Stimulated activated CD8-positive, alpha-beta memory T cell treated with anti-CD3 and anti-CD28 coated beads, Interleukin-7, amount 100 ng/mL, for 4 hours (primary cell): Measurements from ENCODE around the gene LONP2.

ENCODE experiments used
- DNase-seq, 2 donors: peaks; one replicate each; pipeline ENCODE4 v3.0.0-alpha.2; 2020; ENCODE audit warnings: low read depth in 2 of 2

LONP2 gene, protein sequence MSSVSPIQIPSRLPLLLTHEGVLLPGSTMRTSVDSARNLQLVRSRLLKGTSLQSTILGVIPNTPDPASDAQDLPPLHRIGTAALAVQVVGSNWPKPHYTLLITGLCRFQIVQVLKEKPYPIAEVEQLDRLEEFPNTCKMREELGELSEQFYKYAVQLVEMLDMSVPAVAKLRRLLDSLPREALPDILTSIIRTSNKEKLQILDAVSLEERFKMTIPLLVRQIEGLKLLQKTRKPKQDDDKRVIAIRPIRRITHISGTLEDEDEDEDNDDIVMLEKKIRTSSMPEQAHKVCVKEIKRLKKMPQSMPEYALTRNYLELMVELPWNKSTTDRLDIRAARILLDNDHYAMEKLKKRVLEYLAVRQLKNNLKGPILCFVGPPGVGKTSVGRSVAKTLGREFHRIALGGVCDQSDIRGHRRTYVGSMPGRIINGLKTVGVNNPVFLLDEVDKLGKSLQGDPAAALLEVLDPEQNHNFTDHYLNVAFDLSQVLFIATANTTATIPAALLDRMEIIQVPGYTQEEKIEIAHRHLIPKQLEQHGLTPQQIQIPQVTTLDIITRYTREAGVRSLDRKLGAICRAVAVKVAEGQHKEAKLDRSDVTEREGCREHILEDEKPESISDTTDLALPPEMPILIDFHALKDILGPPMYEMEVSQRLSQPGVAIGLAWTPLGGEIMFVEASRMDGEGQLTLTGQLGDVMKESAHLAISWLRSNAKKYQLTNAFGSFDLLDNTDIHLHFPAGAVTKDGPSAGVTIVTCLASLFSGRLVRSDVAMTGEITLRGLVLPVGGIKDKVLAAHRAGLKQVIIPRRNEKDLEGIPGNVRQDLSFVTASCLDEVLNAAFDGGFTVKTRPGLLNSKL

GRCh38 chr16:48244080-48244862, at the start of gene LONP2:
LONP2 (plus strand) TSS chr16:48244300; CDS start chr16:48244389, 89 bp downstream.
- peak; percentile 85 for DNase-seq

- DNase-seq, result no peak
Measured at GRCh38 chr16:48194828-48195556, 49.1 kb upstream of the LONP2 start.

DNA sequence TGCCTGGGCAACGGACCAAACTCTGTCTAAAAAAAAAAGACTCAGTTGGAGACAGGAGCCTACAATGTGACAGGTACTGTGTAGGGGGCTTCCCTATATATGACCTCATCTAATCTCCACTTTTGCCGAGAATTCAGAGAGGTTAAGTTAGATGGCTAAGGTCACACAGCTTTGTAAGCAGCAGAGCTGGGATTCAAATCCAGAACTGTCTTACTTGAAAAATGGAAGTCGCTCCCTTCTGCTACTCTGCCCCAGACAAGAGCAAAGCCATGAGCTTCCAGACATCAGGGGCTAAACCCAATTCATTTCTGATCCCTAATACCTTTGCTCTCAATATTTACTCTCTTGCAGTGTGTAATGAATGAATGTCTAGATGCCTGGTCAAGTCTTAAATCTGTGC, 46.8 kb upstream of the LONP2 start:
- DNase-seq, result no peak

DNA sequence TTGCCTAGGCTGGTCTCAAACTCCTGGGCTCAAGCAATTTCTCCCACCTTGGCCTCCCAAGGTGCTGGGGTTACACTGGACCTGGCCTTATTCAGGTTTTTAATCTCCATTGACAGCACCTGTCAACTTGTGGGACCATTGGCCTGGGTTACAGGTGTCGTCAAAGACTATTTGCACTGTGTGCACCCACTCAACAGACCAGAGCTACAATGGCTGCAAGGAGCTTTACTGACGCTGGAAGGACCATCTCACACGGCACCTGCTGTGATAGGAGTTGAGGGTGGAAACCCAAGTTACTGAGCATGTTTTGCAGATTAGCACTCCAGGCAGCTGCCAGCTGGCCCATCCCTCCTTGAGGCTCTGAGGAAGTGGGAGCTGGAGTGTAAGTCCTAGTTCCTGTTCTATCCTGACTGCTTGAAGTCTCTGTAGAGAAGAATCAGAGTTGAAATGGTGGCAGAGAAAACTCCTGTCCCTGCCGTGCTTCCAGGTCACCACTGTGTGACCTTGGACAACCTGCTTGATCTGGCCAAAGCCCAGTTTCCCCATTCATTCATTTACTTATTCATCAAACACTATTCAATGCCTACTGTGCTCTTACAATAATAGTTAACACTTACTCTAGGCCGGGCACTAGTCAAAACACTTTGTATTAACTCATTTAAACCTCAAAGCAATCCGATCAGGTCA, 42.4 kb upstream of the LONP2 start:
- no peak for DNase-seq

DNA sequence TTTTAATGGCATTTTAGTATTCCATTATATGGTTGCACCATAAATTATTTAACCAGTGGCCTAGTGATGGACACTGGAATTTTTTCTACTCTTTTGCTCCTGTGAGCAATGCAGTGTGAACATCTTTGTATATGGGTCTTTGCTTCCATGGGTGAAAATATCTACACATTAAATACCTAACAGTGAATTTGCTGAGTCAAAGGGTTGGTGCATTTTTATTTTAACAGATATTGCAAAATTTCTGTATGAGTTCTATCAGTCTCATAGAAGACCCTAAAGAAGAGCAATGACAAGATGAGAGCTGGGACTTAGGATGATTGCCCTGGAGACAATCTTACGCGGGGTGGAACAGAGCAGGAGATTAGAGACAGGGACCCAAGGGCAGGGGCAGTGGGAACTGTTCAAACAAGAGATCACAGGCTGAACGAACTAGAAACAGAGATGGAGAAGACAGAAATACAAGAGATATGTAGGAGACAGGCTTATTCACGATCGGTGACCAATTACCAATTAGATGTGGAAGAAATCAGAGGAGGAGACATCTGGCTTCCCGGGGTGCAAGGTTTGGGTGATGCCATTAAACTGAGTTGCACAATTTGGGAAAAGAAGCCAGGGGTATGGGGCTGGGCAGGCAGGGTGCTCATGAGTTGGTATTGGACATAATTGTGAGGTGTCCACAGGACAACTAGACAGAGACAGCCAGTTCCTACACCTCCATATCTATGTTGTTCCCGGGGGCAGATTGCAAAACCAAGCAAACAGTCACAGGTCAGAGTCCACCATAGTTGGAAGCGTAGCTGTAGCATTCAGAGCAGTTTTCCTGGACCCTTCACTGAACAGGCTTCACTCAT, 39.9 kb upstream of the LONP2 start:
- DNase-seq, result no peak

DNA sequence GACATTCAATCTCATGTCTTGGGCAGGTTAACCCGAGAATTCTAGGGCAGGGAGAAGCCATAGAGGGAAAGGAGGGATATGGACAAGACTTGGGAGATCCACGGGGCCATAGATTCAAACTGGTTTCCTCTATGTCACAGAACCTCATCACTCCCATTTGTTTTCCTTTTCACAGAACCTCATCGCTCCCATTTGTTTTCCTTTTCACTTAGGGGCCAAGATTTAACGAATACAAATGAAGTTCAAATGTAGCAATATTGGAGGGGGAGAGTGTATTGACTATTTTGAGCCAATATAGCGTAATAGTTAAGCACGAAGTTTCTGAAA, 39.3 kb upstream of the LONP2 start:
- DNase-seq, result no peak

DNA sequence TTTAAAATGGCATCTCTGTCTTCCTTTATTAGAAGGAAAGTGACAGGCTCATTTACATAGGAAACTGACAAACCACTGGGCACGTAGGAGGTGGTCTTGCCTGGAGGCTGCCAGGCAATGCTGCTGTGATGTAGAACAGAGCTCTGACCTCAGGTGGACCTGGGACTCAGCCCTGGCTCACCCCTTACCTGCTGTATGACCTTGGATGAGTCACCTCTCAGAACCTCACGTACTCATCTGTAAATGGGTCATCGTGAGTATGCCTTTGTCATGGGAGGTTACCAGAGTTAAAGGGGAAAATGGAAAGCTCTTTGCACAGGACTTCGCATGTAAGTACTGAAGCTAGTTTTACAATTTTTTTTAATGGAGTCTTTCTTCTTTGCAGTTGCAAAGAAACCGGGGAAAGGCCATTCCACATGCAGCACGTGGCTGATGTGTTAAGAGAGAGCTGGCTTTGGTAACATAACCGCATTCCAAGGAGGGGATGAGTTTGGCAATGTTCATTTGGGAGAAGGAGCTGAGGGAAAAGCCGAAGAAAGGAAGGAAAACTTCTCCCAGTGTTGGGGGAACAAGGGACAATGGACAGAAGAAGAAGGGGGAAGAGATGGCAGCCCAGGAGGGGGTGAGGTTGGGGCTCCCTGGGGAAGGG, 37.4 kb upstream of the LONP2 start:
- no peak for DNase-seq

GRCh38 chr16:48210747-48211146, 33.4 kb upstream of the LONP2 start:
- no peak for DNase-seq

- no peak for DNase-seq
Measured at GRCh38 chr16:48212033-48212432, 32.1 kb upstream of the LONP2 start.

GRCh38 chr16:48215738-48216137, 28.4 kb upstream of the LONP2 start:
- DNase-seq, result no peak

- no peak for DNase-seq
Measured at GRCh38 chr16:48217708-48218107, 26.4 kb upstream of the LONP2 start.

GRCh38 chr16:48218473-48218872, 25.6 kb upstream of the LONP2 start:
- DNase-seq, result no peak

GRCh38 chr16:48220891-48221290, 23.2 kb upstream of the LONP2 start:
- DNase-seq, result no peak

DNA sequence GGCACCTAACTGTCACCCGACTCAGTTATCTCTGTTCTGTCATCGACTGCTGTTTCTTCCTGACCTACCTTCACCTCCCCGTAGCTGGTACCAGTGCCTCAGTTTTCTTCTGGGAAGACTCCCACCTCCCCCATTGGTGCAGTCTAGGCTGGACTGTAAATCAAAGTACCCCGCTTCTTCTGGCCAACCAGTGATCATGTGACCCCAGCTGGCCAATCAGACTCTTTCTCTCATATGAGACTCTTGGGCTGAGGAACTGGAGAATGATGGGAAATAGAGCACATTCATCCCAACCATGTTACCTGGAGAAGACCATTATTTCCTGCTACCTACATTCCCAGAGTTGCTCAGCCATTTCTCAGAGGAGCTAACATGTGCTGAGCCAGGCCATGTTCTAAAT, 20.6 kb upstream of the LONP2 start:
- DNase-seq, result no peak

GRCh38 chr16:48225456-48225855, 18.6 kb upstream of the LONP2 start:
- DNase-seq, result no peak

DNA sequence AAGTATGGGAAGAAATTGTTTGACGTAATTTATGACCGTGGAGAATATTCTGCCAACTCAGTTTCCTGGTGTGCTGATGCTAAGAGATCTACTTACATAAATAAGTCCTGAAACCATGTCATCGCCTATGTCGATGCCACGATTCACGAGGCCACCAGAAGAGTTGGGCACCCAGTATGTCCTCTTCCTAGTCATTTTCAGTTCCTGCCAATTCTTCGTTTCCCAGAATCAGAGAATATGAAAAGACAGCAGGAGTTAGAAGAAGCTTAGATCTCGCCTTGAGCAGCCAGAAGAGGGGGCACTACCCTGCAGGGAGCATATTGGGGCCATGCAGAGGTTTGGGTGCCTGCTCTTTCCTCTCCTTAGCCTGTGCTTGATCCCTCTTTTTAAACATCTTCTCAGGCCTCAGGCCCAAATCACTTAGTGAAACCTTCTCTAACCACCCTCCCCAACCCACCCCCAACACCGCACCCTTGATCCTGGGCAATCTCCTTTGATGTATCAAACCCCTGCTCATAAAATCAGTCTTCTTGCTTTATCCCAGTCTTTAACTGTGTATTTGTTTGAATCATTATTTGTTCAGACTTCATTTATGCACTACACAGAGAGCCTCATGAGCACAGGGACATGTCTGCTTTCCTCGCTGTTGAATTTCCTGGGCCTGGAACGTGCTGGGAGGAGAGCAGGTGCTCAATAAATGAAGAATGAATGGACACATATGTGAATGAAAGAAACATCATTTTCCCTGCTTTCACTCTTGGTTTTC, 12.2 kb upstream of the LONP2 start:
- no peak for DNase-seq

DNA sequence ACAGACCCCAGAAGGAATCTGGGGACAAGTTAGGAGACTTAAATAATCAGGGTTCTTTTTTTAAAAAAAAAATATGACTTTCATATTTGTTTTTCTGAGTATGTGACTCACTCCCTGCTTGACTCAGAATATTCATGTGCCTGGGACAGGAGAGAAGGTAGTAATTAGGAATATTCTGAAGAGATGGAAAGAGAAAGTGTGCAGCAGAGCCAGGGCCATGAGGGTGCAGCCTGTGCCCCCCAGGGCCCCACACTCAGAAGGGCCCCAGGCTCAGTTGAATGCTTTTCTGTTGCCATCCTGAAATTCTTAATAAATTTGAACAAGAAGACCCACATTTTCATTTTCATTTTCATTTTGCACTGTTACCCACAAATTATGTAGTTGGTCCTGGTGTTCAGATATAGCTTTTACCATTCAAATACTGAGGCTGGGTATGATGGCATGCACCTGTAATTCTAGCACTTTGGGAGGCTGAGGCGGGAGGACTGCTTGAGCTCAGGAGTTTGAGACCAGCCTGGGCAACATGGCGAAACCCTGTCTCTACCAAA, 11.5 kb upstream of the LONP2 start:
- no peak for DNase-seq

GRCh38 chr16:48234630-48235029, 9.5 kb upstream of the LONP2 start:
- no peak for DNase-seq
